HepG2 (cell line): Measurements from ENCODE around the gene RTF1. TPM values are rescaled to one million over a fixed set of nuclear protein-coding genes. Genes with fewer than 3 reads are reported as not detected.

Source experiments
- ATAC-seq: fragments of 200-7000 bp; cut with Tn5 transposase; 3 replicates; pipeline ENCODE4 v1.9.1; 2020; ENCODE audit warnings: mild to moderate bottlenecking, moderate library complexity
- BruUV-seq: library from RNA; stranded (reverse); fragments of 400-500 nt; replicated peaks from 2 replicates; lab custom pipeline; 2021; lab: Mats Ljungman, UMichigan
- CTCF ChIA-PET: fragments of 300-600 bp; formaldehyde crosslinking; extraction: SDS; loops from one replicate; lab custom pipeline; 2021; ENCODE audit warnings: low total read pairs, inconsistent platforms, low intra/inter-chr PET ratio; lab: Yijun Ruan, JAX
- POLR2A ChIA-PET: fragments of 350-600 bp; sonication (Branson Sonifier 250); formaldehyde crosslinking; loops from one replicate; lab custom pipeline; 2020; ENCODE audit warnings: antibody characterized with exemption, inconsistent platforms; lab: Yijun Ruan, JAX
- DNase-seq: peaks from one replicate; pipeline ENCODE4 v3.0.0-alpha.2; 2015; ENCODE audit warnings: low spot score
- FAIRE-seq: peaks from 3 replicates; lab custom pipeline; 2011; peaks lifted over from hg19 to GRCh38; lab: Jason Lieb, UNC
- H2AFZ ChIP-seq: one replicate; pipeline ENCODE4 v1.6.1; 2011; ENCODE audit warnings: low read length, inconsistent platforms
- H3K27ac ChIP-seq: fragments of 300-600 bp; 3 replicates; pipeline ENCODE4 v1.8.0; 2011; ENCODE audit warnings: mixed run types, mild to moderate bottlenecking, mixed read lengths, low read length, inconsistent platforms; ENCODE audit not compliant: insufficient read depth; ENCODE audit errors: extremely low read length
- H3K27me3 ChIP-seq, 2 experiments: fragments of 200-600 bp in 1 of 2; 2 replicates in 1 of 2; 3 replicates in 1 of 2; pipeline versions ENCODE4 v1.6.0 to v1.8.0; 2011; ENCODE audit warnings: low read length in 2 of 2, mild to moderate bottlenecking in 2 of 2, moderate library complexity in 2 of 2, inconsistent platforms in 1 of 2; ENCODE audit not compliant: insufficient read depth in 2 of 2, control insufficient read depth in 1 of 2
- H3K36me3 ChIP-seq, 2 experiments: fragments of 200-600 bp in 1 of 2; replicated peaks in 1 of 2; 2 replicates in 1 of 2; 3 replicates in 1 of 2; pipeline versions ENCODE4 v1.5.1 to v1.8.0; 2011; ENCODE audit warnings: low read length in 2 of 2, inconsistent platforms in 1 of 2; ENCODE audit not compliant: insufficient read depth in 2 of 2, control insufficient read depth in 1 of 2
- H3K4me1 ChIP-seq: 2 replicates; pipeline ENCODE4 v1.5.1; 2012; ENCODE audit warnings: low read length, inconsistent platforms; ENCODE audit not compliant: insufficient read depth
- H3K4me2 ChIP-seq: 2 replicates; pipeline ENCODE4 v1.6.0; 2011; ENCODE audit warnings: low read depth, low read length, inconsistent platforms
- H3K4me3 ChIP-seq, 3 experiments: fragments of 200-600 bp in 1 of 3; sonication (generic), shearing (Covaris generic) in 1 of 3; replicated peaks in 1 of 3; 2 replicates each; pipeline ENCODE4 v1.5.1; 2011 to 2016; ENCODE audit warnings: low read length in 3 of 3, inconsistent platforms in 2 of 3, low read depth in 2 of 3, mild to moderate bottlenecking in 2 of 3, control low read depth in 1 of 3, mixed read lengths in 1 of 3; ENCODE audit not compliant: insufficient read depth in 1 of 3
- H3K79me2 ChIP-seq: one replicate; pipeline ENCODE4 v1.6.1; 2011; ENCODE audit warnings: low read length, inconsistent platforms; ENCODE audit not compliant: insufficient read depth
- H3K9ac ChIP-seq: 2 replicates; pipeline ENCODE4 v1.6.0; 2011; ENCODE audit warnings: mild to moderate bottlenecking, low read depth, low read length, inconsistent platforms; ENCODE audit not compliant: insufficient read depth
- H3K9me3 ChIP-seq: 2 replicates; pipeline ENCODE4 v1.5.1; 2012; ENCODE audit warnings: mild to moderate bottlenecking, low read length
- H4K20me1 ChIP-seq: 2 replicates; pipeline ENCODE4 v1.6.0; 2011; ENCODE audit warnings: inconsistent platforms, mild to moderate bottlenecking, low read length, moderate library complexity; ENCODE audit not compliant: insufficient read depth
- EEA1 ChIP-seq: sonication (generic); formaldehyde crosslinking; IDR thresholded peaks from 2 replicates; pipeline ENCODE4 v1.5.1; 2020; ENCODE audit warnings: mild to moderate bottlenecking, missing genetic modification reagents, borderline replicate concordance
- FOXC1 ChIP-seq: sonication (generic); formaldehyde crosslinking; IDR thresholded peaks from 2 replicates; pipeline ENCODE4 v1.8.0; 2022; ENCODE audit warnings: mild to moderate bottlenecking, missing genetic modification reagents, borderline replicate concordance
- KAT2B ChIP-seq: fragments of 150-350 bp; IDR thresholded peaks from 2 replicates; pipeline ENCODE4 v1.6.1; 2014; ENCODE audit warnings: low read depth, low read length, borderline replicate concordance
- KDM4B ChIP-seq: sonication (generic); formaldehyde crosslinking; IDR thresholded peaks from 2 replicates; pipeline ENCODE4 v1.4.0; 2020; ENCODE audit warnings: missing genetic modification reagents
- NCOA1 ChIP-seq: sonication (generic); formaldehyde crosslinking; IDR thresholded peaks from 2 replicates; pipeline ENCODE4 v1.9.0; 2021; ENCODE audit warnings: missing genetic modification reagents
- ZNF143 ChIP-seq: sonication (generic); formaldehyde crosslinking; IDR thresholded peaks from 2 replicates; pipeline ENCODE4 v1.4.0; 2020; ENCODE audit warnings: missing genetic modification reagents
- ZNF788 ChIP-seq: sonication (generic); formaldehyde crosslinking; IDR thresholded peaks from 2 replicates; pipeline ENCODE4 v1.5.0; 2020; ENCODE audit warnings: mild to moderate bottlenecking, missing genetic modification reagents, borderline replicate concordance
- WGBS: methylation state at CpG from one replicate; pipeline ENCODE4 v1.1.6; 2017; ENCODE audit warnings: low lambda C conversion rate; 5-methylcytosine and 5-hydroxymethylcytosine counted together
- in situ Hi-C: cut with HindIII; loops from 2 replicates; pipeline ENCODE4 v1.10.0; 2017; ENCODE audit warnings: low pct_unique_long_range_greater_than_20kb; ENCODE audit not compliant: extremely low pct_ligation_motif_present
- intact Hi-C: fragments of 100-400 bp; cut with micrococcal nuclease; formaldehyde crosslinking; loops from one replicate; pipeline ENCODE4 v1.10.0; 2022; ENCODE audit not compliant: unreplicated experiment
- polyA plus RNA-seq, 8 experiments: library from polyadenylated mRNA; depleted of rRNA in 3 of 8; stranded (reverse) in 7 of 8; unstranded in 1 of 8; fragments of >200 nt; fragmentation: Illumina TruSeq in 4 of 8; extraction: Trizol in 4 of 8; gene quantifications; 2 replicates each; pipeline versions ENCODE4 v1.2.1 to v1.2.3, GENCODE V29; 2011 to 2016; ENCODE audit warnings: low read depth in 4 of 8, missing spikeins in 1 of 8, mixed read lengths in 1 of 8; ENCODE audit not compliant: insufficient read depth in 1 of 8
- total RNA-seq, 5 experiments: library from RNA; depleted of rRNA; stranded (reverse); fragments of >200 nt; fragmentation: Illumina TruSeq; extraction: Trizol; gene quantifications; 2 replicates each; pipeline ENCODE4 v1.2.3, GENCODE V29; 2016; ENCODE audit warnings: low read depth in 1 of 5
- TF ChIP-seq, protein P1 (sequence below), 2 experiments: sonication (generic) in 1 of 2; formaldehyde crosslinking in 1 of 2; IDR thresholded peaks; 2 replicates each; pipeline versions ENCODE4 v1.4.0 to v1.6.1; 2016 to 2020; ENCODE audit warnings: borderline replicate concordance in 1 of 2, low read depth in 1 of 2, mild to moderate bottlenecking in 1 of 2, missing genetic modification reagents in 1 of 2

Gene RTF1
- total and polyA plus RNA-seq, 2 of the 13 experiments (the other 11 are each of a cell fraction or from before 2014, with no cell fraction given) = 13.9 to 17.9 TPM

DNA sequence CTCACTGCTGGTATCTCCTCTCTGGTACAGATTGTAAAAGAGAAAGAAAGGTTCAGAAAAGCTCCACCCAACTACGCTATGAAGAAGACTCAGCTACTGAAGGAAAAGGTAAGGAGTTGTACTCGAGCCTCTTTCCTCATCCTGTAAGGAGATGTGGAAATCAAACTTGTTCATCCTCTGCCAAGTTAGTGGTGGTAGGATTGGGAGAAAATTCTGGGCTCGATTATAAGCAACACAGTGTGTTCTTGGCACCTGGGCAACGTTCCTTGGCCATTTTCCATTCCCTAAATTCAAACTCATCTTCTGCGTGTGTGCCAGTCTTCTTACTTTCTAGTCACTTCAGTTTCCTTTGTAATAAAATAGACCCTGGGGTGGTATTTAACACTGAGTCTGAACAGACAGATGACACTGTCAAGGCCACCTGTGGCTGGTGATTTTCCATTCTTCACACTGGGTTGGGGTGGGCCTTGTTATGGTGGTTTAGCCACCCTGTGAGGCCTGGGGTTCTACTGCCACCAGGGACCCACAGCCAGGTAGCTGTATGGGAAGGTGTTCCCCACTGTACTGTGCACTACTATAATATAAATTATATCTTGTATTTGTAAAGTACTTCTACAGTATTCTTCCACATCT is 59.6 kb downstream of the RTF1 start (continued):
- TF ChIP-seq ZNF788 (no peak), KAT2B (no peak)

DNA sequence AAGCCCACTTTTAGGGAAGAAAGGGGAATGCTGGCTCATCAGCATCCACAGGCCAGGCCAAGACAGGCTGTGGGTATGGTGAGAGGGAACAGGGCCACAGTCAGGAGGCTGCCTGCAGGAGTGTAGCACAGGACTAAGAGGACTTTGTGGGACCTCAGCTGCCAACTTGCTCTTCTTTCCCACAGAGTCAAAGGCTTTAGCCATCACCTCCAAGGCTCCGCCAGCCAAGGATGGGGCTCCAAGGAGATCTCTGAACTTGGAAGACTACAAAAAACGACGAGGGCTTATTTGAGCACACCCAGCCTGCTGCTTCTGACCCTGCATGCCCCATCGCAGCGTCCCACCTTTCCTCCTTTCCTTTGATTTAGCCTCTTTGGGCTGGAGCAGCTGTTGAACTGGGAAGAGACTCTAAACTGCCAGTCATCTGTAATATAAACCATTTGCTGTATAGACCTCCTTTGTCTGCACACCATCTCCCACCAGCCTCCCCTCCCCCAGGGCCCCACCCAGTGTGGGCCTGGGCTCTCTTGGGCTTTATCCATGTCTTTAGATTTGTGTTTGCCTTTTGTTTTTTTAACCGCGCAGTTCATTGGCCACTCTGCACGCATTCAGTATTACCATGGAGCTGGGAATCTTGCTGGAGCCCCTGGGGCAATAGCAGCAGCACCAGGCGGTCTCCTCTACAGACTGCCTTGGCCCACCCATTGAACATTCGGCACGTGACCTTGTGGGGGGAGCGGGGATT is 63.7 kb downstream of the RTF1 start:
- CTCF ChIA-PET = no interaction called here
- POLR2A ChIA-PET = interaction anchor here (1.1 kb wide), 1 partner anchor 15 kb away, joined by 4 read pairs; no protein-coding TSS in a partner anchor
- in situ Hi-C loops = no loop called here
- no peak overlapping the region for H3K4me3 ChIP-seq
- no peaks in the 10 kb centered on the region for H3K27me3 ChIP-seq
- H3K27ac ChIP-seq = no peak overlapping the region
- peaks cover 17 to 53% of the 10 kb centered on the region in 2 experiments for H3K36me3 ChIP-seq
- WGBS = 96% methylated on average over 12 of the region's 12 CpGs
- intact Hi-C loops = no loop called here
- H3K79me2 ChIP-seq = no peaks in the 10 kb centered on the region
- H2AFZ ChIP-seq = no peak overlapping the region
- H4K20me1 ChIP-seq = no peaks in the 10 kb centered on the region
- no peak overlapping the region for H3K4me2 ChIP-seq
- no peaks in the 10 kb centered on the region for H3K9me3 ChIP-seq
- FAIRE-seq (no peak), ATAC-seq (no peak), DNase-seq (no peak)
- no TSS peak for BruUV-seq
- H3K4me1 ChIP-seq = no peaks in the 10 kb centered on the region
- no peak for TF ChIP-seq NCOA1 (CRISPR knock-in tag)
- H3K9ac ChIP-seq = no peak overlapping the region

DNA sequence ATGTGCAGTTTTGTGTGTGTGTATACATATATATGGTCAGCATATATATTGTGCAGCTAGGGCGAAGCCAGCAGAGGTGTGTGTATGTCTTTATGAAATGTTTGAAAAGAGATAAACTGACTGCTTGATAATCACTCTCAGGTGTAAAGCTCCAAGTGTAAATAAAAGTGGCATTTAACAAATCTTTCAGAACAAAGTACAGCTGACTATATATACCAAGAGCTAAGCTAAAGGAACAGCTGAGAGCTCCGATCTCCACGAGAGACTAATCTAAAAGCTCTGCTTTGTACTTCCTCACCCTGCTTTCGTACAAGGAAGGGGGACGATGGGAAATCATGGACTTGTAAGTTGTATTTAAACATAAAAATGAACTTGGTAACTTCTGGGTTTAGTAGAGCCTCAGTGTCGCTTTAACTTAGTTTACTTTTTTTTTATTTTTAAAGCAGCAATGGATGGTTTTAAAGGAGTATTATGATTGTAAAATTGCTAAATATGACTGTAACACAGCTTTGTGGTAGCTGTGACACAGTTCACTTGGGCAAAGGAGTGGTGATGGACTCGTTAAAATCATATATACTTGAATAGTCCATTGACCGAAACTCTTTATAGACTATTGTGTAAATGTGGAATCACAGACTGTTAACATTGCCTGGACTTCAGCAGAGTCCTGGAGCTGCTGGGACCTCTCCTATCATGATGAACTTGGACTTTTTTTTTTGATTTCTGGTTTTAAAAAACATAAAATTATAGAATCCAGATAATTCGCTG is 65.4 kb downstream of the RTF1 start:
- DNase-seq = no peak
- H3K36me3 ChIP-seq = peaks cover 4 to 35% of the 10 kb centered on the region in 2 experiments
- BruUV-seq = no TSS peak
- FAIRE-seq = no peak
- CTCF ChIA-PET = no interaction called here
- no peak overlapping the region for H3K27ac ChIP-seq
- H3K4me3 ChIP-seq = no peak overlapping the region
- no peaks in the 10 kb centered on the region for H4K20me1 ChIP-seq
- in situ Hi-C loops (no loop called here), intact Hi-C loops (no loop called here)
- H3K4me1 ChIP-seq = no peaks in the 10 kb centered on the region
- no peak overlapping the region for H2AFZ ChIP-seq
- H3K27me3 ChIP-seq = no peaks in the 10 kb centered on the region
- no peak overlapping the region for H3K9ac ChIP-seq
- 96% methylated on average over 9 of the region's 9 CpGs for WGBS
- H3K79me2 ChIP-seq = no peaks in the 10 kb centered on the region
- no peak overlapping the region for H3K4me2 ChIP-seq
- no peaks in the 10 kb centered on the region for H3K9me3 ChIP-seq
- no peak for ATAC-seq
- POLR2A ChIA-PET = interaction anchor here (1.1 to 1.9 kb wide), 2 partner anchors 11 to 13 kb away, joined by 4 to 7 read pairs; no protein-coding TSS in a partner anchor
- TF ChIP-seq ZNF143 (CRISPR knock-in tag) (no peak), EEA1 (CRISPR knock-in tag) (no peak), KDM4B (CRISPR knock-in tag) (no peak), FOXC1 (CRISPR knock-in tag) (no peak)
- TF ChIP-seq, protein P1, sequence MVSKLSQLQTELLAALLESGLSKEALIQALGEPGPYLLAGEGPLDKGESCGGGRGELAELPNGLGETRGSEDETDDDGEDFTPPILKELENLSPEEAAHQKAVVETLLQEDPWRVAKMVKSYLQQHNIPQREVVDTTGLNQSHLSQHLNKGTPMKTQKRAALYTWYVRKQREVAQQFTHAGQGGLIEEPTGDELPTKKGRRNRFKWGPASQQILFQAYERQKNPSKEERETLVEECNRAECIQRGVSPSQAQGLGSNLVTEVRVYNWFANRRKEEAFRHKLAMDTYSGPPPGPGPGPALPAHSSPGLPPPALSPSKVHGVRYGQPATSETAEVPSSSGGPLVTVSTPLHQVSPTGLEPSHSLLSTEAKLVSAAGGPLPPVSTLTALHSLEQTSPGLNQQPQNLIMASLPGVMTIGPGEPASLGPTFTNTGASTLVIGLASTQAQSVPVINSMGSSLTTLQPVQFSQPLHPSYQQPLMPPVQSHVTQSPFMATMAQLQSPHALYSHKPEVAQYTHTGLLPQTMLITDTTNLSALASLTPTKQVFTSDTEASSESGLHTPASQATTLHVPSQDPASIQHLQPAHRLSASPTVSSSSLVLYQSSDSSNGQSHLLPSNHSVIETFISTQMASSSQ (IDR thresholded peaks at IDR 0.05; ENCODE audit: low read depth) = no peak
- TF ChIP-seq, protein P1 (CRISPR knock-in tag; IDR thresholded peaks at IDR 0.05; ENCODE audit: borderline replicate concordance) = no peak
